ENCODE results near the gene PLCL1.

The PLCL1 gene

GRCh38 chr2:197932374-197932773 lies 128.0 kb downstream of the PLCL1 start:
- H3K4me1 ChIP-seq (ENCODE audit: control insufficient read depth in 1 of 2, insufficient read depth in 2 of 2, low read length in 2 of 2) = no peaks in the 10 kb centered on the region
- no peaks in the 10 kb centered on the region for H3K27me3 ChIP-seq (ENCODE audit: control insufficient read depth in 1 of 2, insufficient read depth in 2 of 2, low read length in 2 of 2)
- no peak overlapping the region for H3K9ac ChIP-seq (ENCODE audit: low read depth in 1 of 2, low read length in 2 of 2)
- no peaks in the 10 kb centered on the region for H3K9me3 ChIP-seq (ENCODE audit: control insufficient read depth in 1 of 2, low read length in 2 of 2)
- H3K36me3 ChIP-seq (ENCODE audit: control insufficient read depth in 1 of 2, insufficient read depth in 2 of 2, low read length in 2 of 2) = no peaks in the 10 kb centered on the region
- no peak overlapping the region for H3K27ac ChIP-seq (ENCODE audit: low read depth, low read length)
- H3K4me3 ChIP-seq (ENCODE audit: low read depth in 1 of 2, low read length in 2 of 2) = no peak overlapping the region

- no peaks in the 10 kb centered on the region for H3K9me3 ChIP-seq (ENCODE audit: control insufficient read depth in 1 of 2, low read length in 2 of 2)
- no peak overlapping the region for H3K9ac ChIP-seq (ENCODE audit: low read depth in 1 of 2, low read length in 2 of 2)
- H3K27me3 ChIP-seq (ENCODE audit: control insufficient read depth in 1 of 2, insufficient read depth in 2 of 2, low read length in 2 of 2) = no peaks in the 10 kb centered on the region
- no peak overlapping the region for H3K4me3 ChIP-seq (ENCODE audit: low read depth in 1 of 2, low read length in 2 of 2)
- no peak overlapping the region for H3K27ac ChIP-seq (ENCODE audit: low read depth, low read length)
- H3K4me1 ChIP-seq (ENCODE audit: control insufficient read depth in 1 of 2, insufficient read depth in 2 of 2, low read length in 2 of 2) = no peaks in the 10 kb centered on the region
- no peaks in the 10 kb centered on the region for H3K36me3 ChIP-seq (ENCODE audit: control insufficient read depth in 1 of 2, insufficient read depth in 2 of 2, low read length in 2 of 2)
These were observed 130.0 kb downstream of the PLCL1 start for GRCh38 chr2:197934261-197934933.

GRCh38 chr2:197934934-197935289 lies 130.5 kb downstream of the PLCL1 start:
- H3K9me3 ChIP-seq (ENCODE audit: control insufficient read depth in 1 of 2, low read length in 2 of 2) = no peaks in the 10 kb centered on the region
- no peak overlapping the region for H3K27ac ChIP-seq (ENCODE audit: low read depth, low read length)
- no peak overlapping the region for H3K9ac ChIP-seq (ENCODE audit: low read depth in 1 of 2, low read length in 2 of 2)

GRCh38 chr2:197937814-197938213 lies 133.4 kb downstream of the PLCL1 start:
- no peak overlapping the region for H3K9ac ChIP-seq (ENCODE audit: low read depth in 1 of 2, low read length in 2 of 2)
- no peak overlapping the region for H3K4me3 ChIP-seq (ENCODE audit: low read depth in 1 of 2, low read length in 2 of 2)
- no peak overlapping the region for H3K27ac ChIP-seq (ENCODE audit: low read depth, low read length)
- no peaks in the 10 kb centered on the region for H3K4me1 ChIP-seq (ENCODE audit: control insufficient read depth in 1 of 2, insufficient read depth in 2 of 2, low read length in 2 of 2)
- H3K9me3 ChIP-seq (ENCODE audit: control insufficient read depth in 1 of 2, low read length in 2 of 2) = no peaks in the 10 kb centered on the region
- no peaks in the 10 kb centered on the region for H3K27me3 ChIP-seq (ENCODE audit: control insufficient read depth in 1 of 2, insufficient read depth in 2 of 2, low read length in 2 of 2)
- H3K36me3 ChIP-seq (ENCODE audit: control insufficient read depth in 1 of 2, insufficient read depth in 2 of 2, low read length in 2 of 2) = no peaks in the 10 kb centered on the region

More at GRCh38 chr2:197934934-197935289, 130.5 kb downstream of the PLCL1 start:
- no peaks in the 10 kb centered on the region for H3K27me3 ChIP-seq (ENCODE audit: control insufficient read depth in 1 of 2, insufficient read depth in 2 of 2, low read length in 2 of 2)
- no peak overlapping the region for H3K4me3 ChIP-seq (ENCODE audit: low read depth in 1 of 2, low read length in 2 of 2)
- H3K36me3 ChIP-seq (ENCODE audit: control insufficient read depth in 1 of 2, insufficient read depth in 2 of 2, low read length in 2 of 2) = no peaks in the 10 kb centered on the region
- no peaks in the 10 kb centered on the region for H3K4me1 ChIP-seq (ENCODE audit: control insufficient read depth in 1 of 2, insufficient read depth in 2 of 2, low read length in 2 of 2)

- no peak overlapping the region for H3K4me3 ChIP-seq (ENCODE audit: low read depth in 1 of 2, low read length in 2 of 2)
- H3K4me1 ChIP-seq (ENCODE audit: control insufficient read depth in 1 of 2, insufficient read depth in 2 of 2, low read length in 2 of 2) = no peaks in the 10 kb centered on the region
- H3K9ac ChIP-seq (ENCODE audit: low read depth in 1 of 2, low read length in 2 of 2) = no peak overlapping the region
- H3K27ac ChIP-seq (ENCODE audit: low read depth, low read length) = no peak overlapping the region
- no peaks in the 10 kb centered on the region for H3K9me3 ChIP-seq (ENCODE audit: control insufficient read depth in 1 of 2, low read length in 2 of 2)
- no peaks in the 10 kb centered on the region for H3K27me3 ChIP-seq (ENCODE audit: control insufficient read depth in 1 of 2, insufficient read depth in 2 of 2, low read length in 2 of 2)
- H3K36me3 ChIP-seq (ENCODE audit: control insufficient read depth in 1 of 2, insufficient read depth in 2 of 2, low read length in 2 of 2) = no peaks in the 10 kb centered on the region
These were observed 134.2 kb downstream of the PLCL1 start for GRCh38 chr2:197938555-197938954.

- Histone ChIP-seq H3K27me3 (ENCODE audit: control insufficient read depth in 1 of 2, insufficient read depth in 2 of 2, low read length in 2 of 2) (no peaks in the 10 kb centered on the region), H3K36me3 (ENCODE audit: control insufficient read depth in 1 of 2, insufficient read depth in 2 of 2, low read length in 2 of 2) (no peaks in the 10 kb centered on the region), H3K4me1 (ENCODE audit: control insufficient read depth in 1 of 2, insufficient read depth in 2 of 2, low read length in 2 of 2) (no peaks in the 10 kb centered on the region), H3K9ac (ENCODE audit: low read depth in 1 of 2, low read length in 2 of 2) (no peak overlapping the region), H3K9me3 (ENCODE audit: control insufficient read depth in 1 of 2, low read length in 2 of 2) (no peaks in the 10 kb centered on the region), H3K4me3 (ENCODE audit: low read depth in 1 of 2, low read length in 2 of 2) (no peak overlapping the region), H3K27ac (ENCODE audit: low read depth, low read length) (no peak overlapping the region)
These were observed 135.4 kb downstream of the PLCL1 start for GRCh38 chr2:197939787-197940186.

- Histone ChIP-seq H3K9me3 (ENCODE audit: control insufficient read depth in 1 of 2, low read length in 2 of 2) (no peaks in the 10 kb centered on the region), H3K27me3 (ENCODE audit: control insufficient read depth in 1 of 2, insufficient read depth in 2 of 2, low read length in 2 of 2) (no peaks in the 10 kb centered on the region), H3K4me3 (ENCODE audit: low read depth in 1 of 2, low read length in 2 of 2) (no peak overlapping the region), H3K4me1 (ENCODE audit: control insufficient read depth in 1 of 2, insufficient read depth in 2 of 2, low read length in 2 of 2) (no peaks in the 10 kb centered on the region), H3K9ac (ENCODE audit: low read depth in 1 of 2, low read length in 2 of 2) (no peak overlapping the region), H3K36me3 (ENCODE audit: control insufficient read depth in 1 of 2, insufficient read depth in 2 of 2, low read length in 2 of 2) (no peaks in the 10 kb centered on the region), H3K27ac (ENCODE audit: low read depth, low read length) (no peak overlapping the region)
These were observed 136.0 kb downstream of the PLCL1 start for GRCh38 chr2:197940382-197940781.

- H3K9ac ChIP-seq (ENCODE audit: low read depth in 1 of 2, low read length in 2 of 2) = no peak overlapping the region
These were observed 137.3 kb downstream of the PLCL1 start for GRCh38 chr2:197941715-197942114.

GRCh38 chr2:197943731-197944130 lies 139.3 kb downstream of the PLCL1 start:
- Histone ChIP-seq H3K4me1 (ENCODE audit: control insufficient read depth in 1 of 2, insufficient read depth in 2 of 2, low read length in 2 of 2) (no peaks in the 10 kb centered on the region), H3K36me3 (ENCODE audit: control insufficient read depth in 1 of 2, insufficient read depth in 2 of 2, low read length in 2 of 2) (no peaks in the 10 kb centered on the region), H3K27me3 (ENCODE audit: control insufficient read depth in 1 of 2, insufficient read depth in 2 of 2, low read length in 2 of 2) (no peaks in the 10 kb centered on the region), H3K4me3 (ENCODE audit: low read depth in 1 of 2, low read length in 2 of 2) (no peak overlapping the region), H3K9ac (ENCODE audit: low read depth in 1 of 2, low read length in 2 of 2) (no peak overlapping the region), H3K9me3 (ENCODE audit: control insufficient read depth in 1 of 2, low read length in 2 of 2) (no peaks in the 10 kb centered on the region), H3K27ac (ENCODE audit: low read depth, low read length) (no peak overlapping the region)

More at GRCh38 chr2:197941715-197942114, 137.3 kb downstream of the PLCL1 start:
- H3K27me3 ChIP-seq (ENCODE audit: control insufficient read depth in 1 of 2, insufficient read depth in 2 of 2, low read length in 2 of 2) = no peaks in the 10 kb centered on the region
- no peaks in the 10 kb centered on the region for H3K4me1 ChIP-seq (ENCODE audit: control insufficient read depth in 1 of 2, insufficient read depth in 2 of 2, low read length in 2 of 2)
- no peaks in the 10 kb centered on the region for H3K36me3 ChIP-seq (ENCODE audit: control insufficient read depth in 1 of 2, insufficient read depth in 2 of 2, low read length in 2 of 2)
- no peak overlapping the region for H3K4me3 ChIP-seq (ENCODE audit: low read depth in 1 of 2, low read length in 2 of 2)
- no peak overlapping the region for H3K27ac ChIP-seq (ENCODE audit: low read depth, low read length)
- H3K9me3 ChIP-seq (ENCODE audit: control insufficient read depth in 1 of 2, low read length in 2 of 2) = no peaks in the 10 kb centered on the region

- no peaks in the 10 kb centered on the region for H3K4me1 ChIP-seq (ENCODE audit: control insufficient read depth in 1 of 2, insufficient read depth in 2 of 2, low read length in 2 of 2)
- H3K27ac ChIP-seq (ENCODE audit: low read depth, low read length) = no peak overlapping the region
- H3K36me3 ChIP-seq (ENCODE audit: control insufficient read depth in 1 of 2, insufficient read depth in 2 of 2, low read length in 2 of 2) = no peaks in the 10 kb centered on the region
- H3K9ac ChIP-seq (ENCODE audit: low read depth in 1 of 2, low read length in 2 of 2) = no peak overlapping the region
- no peaks in the 10 kb centered on the region for H3K9me3 ChIP-seq (ENCODE audit: control insufficient read depth in 1 of 2, low read length in 2 of 2)
- no peak overlapping the region for H3K4me3 ChIP-seq (ENCODE audit: low read depth in 1 of 2, low read length in 2 of 2)
- no peaks in the 10 kb centered on the region for H3K27me3 ChIP-seq (ENCODE audit: control insufficient read depth in 1 of 2, insufficient read depth in 2 of 2, low read length in 2 of 2)
These were observed 140.2 kb downstream of the PLCL1 start for GRCh38 chr2:197944416-197945096.
